Measurements from ENCODE around the gene ANGPTL2.
"Not testable (repeated sequence)": the region's sequence is repeated elsewhere in the genome, so short reads cannot be mapped to it uniquely, and the experiment has no call there.

ANGPTL2 gene, protein sequence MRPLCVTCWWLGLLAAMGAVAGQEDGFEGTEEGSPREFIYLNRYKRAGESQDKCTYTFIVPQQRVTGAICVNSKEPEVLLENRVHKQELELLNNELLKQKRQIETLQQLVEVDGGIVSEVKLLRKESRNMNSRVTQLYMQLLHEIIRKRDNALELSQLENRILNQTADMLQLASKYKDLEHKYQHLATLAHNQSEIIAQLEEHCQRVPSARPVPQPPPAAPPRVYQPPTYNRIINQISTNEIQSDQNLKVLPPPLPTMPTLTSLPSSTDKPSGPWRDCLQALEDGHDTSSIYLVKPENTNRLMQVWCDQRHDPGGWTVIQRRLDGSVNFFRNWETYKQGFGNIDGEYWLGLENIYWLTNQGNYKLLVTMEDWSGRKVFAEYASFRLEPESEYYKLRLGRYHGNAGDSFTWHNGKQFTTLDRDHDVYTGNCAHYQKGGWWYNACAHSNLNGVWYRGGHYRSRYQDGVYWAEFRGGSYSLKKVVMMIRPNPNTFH

DNA sequence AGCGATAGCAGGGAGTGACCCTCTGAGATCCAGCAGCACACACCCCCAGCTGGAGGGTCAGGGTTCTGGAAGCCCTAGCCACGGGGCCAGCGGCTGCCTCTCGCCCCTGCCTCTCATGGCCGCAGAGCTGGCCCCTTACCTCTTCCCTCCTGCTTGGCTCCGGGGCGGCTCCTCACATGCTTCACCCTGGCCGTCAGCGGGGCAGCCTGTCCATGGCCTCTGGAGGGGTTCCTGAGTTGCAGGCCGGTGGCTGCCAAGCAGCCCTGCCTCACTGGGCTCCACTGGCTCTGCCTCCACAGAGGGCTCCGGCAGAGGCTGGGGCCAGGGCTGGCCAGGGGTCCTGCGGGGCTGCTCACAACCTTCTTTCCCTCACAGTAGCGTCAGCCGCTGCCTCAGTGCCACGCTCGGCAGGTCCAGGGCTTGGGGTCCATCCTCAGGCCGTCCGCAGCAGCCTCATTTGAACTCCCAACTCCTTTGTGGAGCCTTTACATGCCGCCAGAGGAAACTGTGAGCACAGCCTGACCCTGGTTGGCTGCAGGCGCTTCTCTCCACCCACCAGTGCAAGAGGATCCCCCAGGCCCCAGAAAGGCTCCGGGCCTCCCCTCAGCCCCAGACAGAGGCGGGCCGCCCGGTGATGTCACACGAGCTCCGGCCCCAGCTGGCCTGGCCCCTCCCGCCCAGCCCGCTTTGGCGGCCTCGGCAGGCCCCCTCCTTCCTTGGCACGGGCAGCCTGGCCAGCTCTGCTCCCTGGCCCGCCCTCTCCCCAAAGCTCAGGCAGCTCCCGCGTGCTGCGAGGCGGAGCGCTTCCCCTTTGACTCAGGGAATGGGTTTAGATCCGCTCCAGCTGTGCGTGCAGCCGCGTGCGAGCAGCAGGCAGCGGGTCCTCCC is at the start of gene ANGPTL2:
Gene ANGPTL2 (minus strand): TSS at position 460 of the 888 bp plus-strand sequence. CDS start 13,904 bp downstream, outside the sequence.
- Histone ChIP-seq H3K27ac (ENCODE audit: low read length) (no peak within 1 kb of the TSS), H2AFZ (ENCODE audit: low read depth, low read length) (no peak within 1 kb of the TSS), H3K79me2 (ENCODE audit: low read length) (no peaks in the 10 kb centered on the region), H3K27me3 (ENCODE audit: low read depth, low read length) (peaks cover 21% of the 10 kb centered on the region), H3K9me3 (ENCODE audit: insufficient read depth, low read length) (no peaks in the 10 kb centered on the region), H3K36me3 (replicated peaks; ENCODE audit: low read depth, low read length) (no peaks in the 10 kb centered on the region), H3K4me2 (ENCODE audit: low read length) (peak within 1 kb of the TSS; percentile 87), H3K4me3 (ENCODE audit: low read length) (peak within 1 kb of the TSS; percentile 67), H3K4me1 (ENCODE audit: low read length) (peaks cover 20% of the 10 kb centered on the region), H3K9ac (ENCODE audit: low read length) (peak within 1 kb of the TSS; percentile 35; the same call in 1 of the 2 replicates), H4K20me1 (ENCODE audit: insufficient read depth, low read length) (no peaks in the 10 kb centered on the region)
- TF ChIP-seq EZH2phosphoT487 (IDR thresholded peaks at IDR 0.05; ENCODE audit: low read depth), result no peak
- TF ChIP-seq CTCF (IDR thresholded peaks at IDR 0.05; ENCODE audit: low read depth, low read length), result no peak

- not testable (repeated sequence) for H3K27me3 ChIP-seq (ENCODE audit: low read depth, low read length); H3K27ac ChIP-seq (ENCODE audit: low read length); H3K9ac ChIP-seq (ENCODE audit: low read length); H2AFZ ChIP-seq (ENCODE audit: low read depth, low read length); H3K9me3 ChIP-seq (ENCODE audit: insufficient read depth, low read length); H4K20me1 ChIP-seq (ENCODE audit: insufficient read depth, low read length); H3K36me3 ChIP-seq (replicated peaks; ENCODE audit: low read depth, low read length); H3K4me3 ChIP-seq (ENCODE audit: low read length); H3K79me2 ChIP-seq (ENCODE audit: low read length); H3K4me2 ChIP-seq (ENCODE audit: low read length)
- peaks cover 16% of the 10 kb centered on the region for H3K4me1 ChIP-seq (ENCODE audit: low read length)
These were observed 48.9 kb upstream of the ANGPTL2 start for GRCh38 chr9:127171348-127171747.

- H2AFZ ChIP-seq (ENCODE audit: low read depth, low read length), result no peak overlapping the region
- H4K20me1 ChIP-seq (ENCODE audit: insufficient read depth, low read length), result no peaks in the 10 kb centered on the region
- H3K4me3 ChIP-seq (ENCODE audit: low read length), result no peak overlapping the region
- H3K27me3 ChIP-seq (ENCODE audit: low read depth, low read length), result 0 out of 2 replicates have a peak, but pooled peaks cover 5% of the 10 kb centered on the region
- no peaks in the 10 kb centered on the region for H3K79me2 ChIP-seq (ENCODE audit: low read length)
- H3K4me1 ChIP-seq (ENCODE audit: low read length), result peaks cover 23% of the 10 kb centered on the region
- H3K9me3 ChIP-seq (ENCODE audit: insufficient read depth, low read length), result no peaks in the 10 kb centered on the region
- no peak overlapping the region for H3K4me2 ChIP-seq (ENCODE audit: low read length)
- no peak overlapping the region for H3K27ac ChIP-seq (ENCODE audit: low read length)
- TF ChIP-seq CTCF (IDR thresholded peaks at IDR 0.05; ENCODE audit: low read depth, low read length), result no peak
- no peak for TF ChIP-seq EZH2phosphoT487 (IDR thresholded peaks at IDR 0.05; ENCODE audit: low read depth)
- no peak overlapping the region for H3K9ac ChIP-seq (ENCODE audit: low read length)
- H3K36me3 ChIP-seq (replicated peaks; ENCODE audit: low read depth, low read length), result no peaks in the 10 kb centered on the region
These were observed 48.2 kb upstream of the ANGPTL2 start for GRCh38 chr9:127170652-127171051.

GRCh38 chr9:127170103-127170502 is 47.7 kb upstream of the ANGPTL2 start:
- Histone ChIP-seq H2AFZ (ENCODE audit: low read depth, low read length) (no peak overlapping the region), H3K36me3 (replicated peaks; ENCODE audit: low read depth, low read length) (no peaks in the 10 kb centered on the region), H3K79me2 (ENCODE audit: low read length) (no peaks in the 10 kb centered on the region), H3K4me3 (ENCODE audit: low read length) (no peak overlapping the region), H3K9me3 (ENCODE audit: insufficient read depth, low read length) (no peaks in the 10 kb centered on the region), H3K4me1 (ENCODE audit: low read length) (peaks cover 28% of the 10 kb centered on the region), H3K9ac (ENCODE audit: low read length) (no peak overlapping the region), H3K4me2 (ENCODE audit: low read length) (no peak overlapping the region), H4K20me1 (ENCODE audit: insufficient read depth, low read length) (no peaks in the 10 kb centered on the region), H3K27me3 (ENCODE audit: low read depth, low read length) (0 out of 2 replicates have a peak, but pooled peaks cover 5% of the 10 kb centered on the region), H3K27ac (ENCODE audit: low read length) (no peak overlapping the region)
- TF ChIP-seq EZH2phosphoT487 (IDR thresholded peaks at IDR 0.05; ENCODE audit: low read depth) (no peak), CTCF (IDR thresholded peaks at IDR 0.05; ENCODE audit: low read depth, low read length) (no peak; the same call in 1 of the 2 replicates)
